HEK293T (cell line): ENCODE measurements around the gene HELZ.

Source experiments
- CTBP1 ChIP-seq: fragments of 450-650 bp; IDR thresholded peaks from 2 replicates; pipeline ENCODE4 v1.6.1; 2016; ENCODE audit warnings: borderline replicate concordance
- FOXA1 ChIP-seq: fragments of 450-650 bp; IDR thresholded peaks from 2 replicates; pipeline ENCODE4 v1.6.1; 2016; ENCODE audit warnings: mild to moderate bottlenecking
- FOXM1 ChIP-seq: fragments of 450-650 bp; IDR thresholded peaks from 2 replicates; pipeline ENCODE4 v1.6.1; 2017; ENCODE audit warnings: mild to moderate bottlenecking, borderline replicate concordance
- HDGF ChIP-seq: fragments of 450-650 bp; IDR thresholded peaks from 2 replicates; pipeline ENCODE4 v1.6.1; 2017; ENCODE audit warnings: antibody characterized with exemption, borderline replicate concordance
- PKNOX1 ChIP-seq: fragments of 450-650 bp; IDR thresholded peaks from 2 replicates; pipeline ENCODE4 v1.6.1; 2016
- SP1 ChIP-seq: fragments of 450-650 bp; IDR thresholded peaks from 2 replicates; pipeline ENCODE4 v1.6.1; 2017
- SUZ12 ChIP-seq: fragments of 450-650 bp; IDR thresholded peaks from 2 replicates; pipeline ENCODE4 v1.6.1; 2016; ENCODE audit warnings: mild to moderate bottlenecking
- TARDBP ChIP-seq: fragments of 450-650 bp; IDR thresholded peaks from 2 replicates; pipeline ENCODE4 v1.6.1; 2016
- ZNF384 ChIP-seq: fragments of 450-650 bp; IDR thresholded peaks from 2 replicates; pipeline ENCODE4 v1.6.1; 2016

- TF ChIP-seq FOXA1 (no peak), PKNOX1 (no peak), HDGF (no peak), SP1 (no peak), ZNF384 (no peak), CTBP1 (no peak), SUZ12 (no peak), FOXM1 (no peak), TARDBP (no peak)
These were observed 83.4 kb downstream of the HELZ start for GRCh38 chr17:67161573-67161972.
